ENCODE results near the gene PDE3B.

- TF ChIP-seq POLR2A (IDR thresholded peaks at IDR 0.05; ENCODE audit: low read length), result peak; percentile 43
- TF ChIP-seq GATA1 (IDR thresholded peaks at IDR 0.05; ENCODE audit: low read depth, low read length), result no peak
Measured at GRCh38 chr11:14656536-14657457, 13.2 kb downstream of the PDE3B start.
